Fibroblast of gingiva (primary cell): ENCODE results near the gene ZNF474.
A peak's percentile ranks its signal among the peaks of the same experiment; 100 is the strongest.

Experiments used
- DNase-seq: peaks from one replicate; pipeline ENCODE4 v3.0.0-alpha.2; 2011; ENCODE audit warnings: low read depth

The ZNF474 gene

GRCh38 chr5:122153774-122154173 lies 24.4 kb downstream of the ZNF474 start:
- no peak for DNase-seq

GRCh38 chr5:122154491-122154890 lies 25.1 kb downstream of the ZNF474 start:
- no peak for DNase-seq

GRCh38 chr5:122154910-122155309 lies 25.6 kb downstream of the ZNF474 start:
- peak; percentile 66 for DNase-seq

- no peak for DNase-seq
Observed at GRCh38 chr5:122155546-122155945, 26.2 kb downstream of the ZNF474 start.

GRCh38 chr5:122156724-122157325 lies 27.5 kb downstream of the ZNF474 start:
- DNase-seq: peak; percentile 47

GRCh38 chr5:122162100-122162638 lies 32.8 kb downstream of the ZNF474 start:
- DNase-seq: peak; percentile 30

GRCh38 chr5:122163121-122164069 lies 34.0 kb downstream of the ZNF474 start:
- DNase-seq: peak; percentile 93

- no peak for DNase-seq
Observed at GRCh38 chr5:122164070-122164435, 34.7 kb downstream of the ZNF474 start.

- DNase-seq: no peak
Observed at GRCh38 chr5:122164831-122165558, 35.6 kb downstream of the ZNF474 start.

GRCh38 chr5:122165559-122166078 lies 36.3 kb downstream of the ZNF474 start:
- peak; percentile 84 for DNase-seq

- no peak for DNase-seq
Observed at GRCh38 chr5:122169350-122170103, 40.2 kb downstream of the ZNF474 start.

GRCh38 chr5:122170620-122171019 lies 41.3 kb downstream of the ZNF474 start:
- DNase-seq: no peak

GRCh38 chr5:122172207-122172606 lies 42.9 kb downstream of the ZNF474 start:
- DNase-seq: peak; percentile 18

- no peak for DNase-seq
Observed at GRCh38 chr5:122173474-122174415, 44.4 kb downstream of the ZNF474 start.

GRCh38 chr5:122175091-122175490 lies 45.7 kb downstream of the ZNF474 start:
- DNase-seq: no peak

GRCh38 chr5:122175852-122176251 lies 46.5 kb downstream of the ZNF474 start:
- DNase-seq: no peak

GRCh38 chr5:122177161-122177560 lies 47.8 kb downstream of the ZNF474 start:
- DNase-seq: no peak

- DNase-seq: no peak
Observed at GRCh38 chr5:122179701-122180100, 50.4 kb downstream of the ZNF474 start.

- DNase-seq: no peak
Observed at GRCh38 chr5:122180146-122180712, 50.9 kb downstream of the ZNF474 start.
